Nephron (organoid): Measurements from ENCODE around the gene ERC1.

Experiments
- H3K27ac Mint-ChIP-seq, 3 experiments: 2 replicates each; pipeline ENCODE4 v1.8.0; 2020; ENCODE audit warnings: mixed read lengths in 3 of 3, mild to moderate bottlenecking in 2 of 3, moderate library complexity in 1 of 3
- H3K27me3 Mint-ChIP-seq: 2 replicates; pipeline ENCODE4 v1.8.0; 2021; ENCODE audit warnings: low read depth, mild to moderate bottlenecking, moderate library complexity, mixed read lengths
- H3K36me3 Mint-ChIP-seq: 2 replicates; pipeline ENCODE4 v1.8.0; 2020; ENCODE audit warnings: low read depth, mixed read lengths
- H3K4me1 Mint-ChIP-seq: 2 replicates; pipeline ENCODE4 v1.8.0; 2020; ENCODE audit warnings: mixed read lengths
- H3K4me3 Mint-ChIP-seq, 3 experiments: 2 replicates each; pipeline ENCODE4 v1.8.0; 2020; ENCODE audit warnings: mild to moderate bottlenecking in 3 of 3, mixed read lengths in 3 of 3, moderate library complexity in 2 of 3
- H3K9me3 Mint-ChIP-seq: 2 replicates; pipeline ENCODE4 v1.8.0; 2020; ENCODE audit warnings: mixed read lengths
- TF ChIP-seq, protein P1 (sequence below), 3 experiments: fragments of 200-600 bp; sonication (generic); IDR thresholded peaks; one replicate each; pipeline ENCODE4 v1.5.0; 2021; ENCODE audit warnings: antibody characterized with exemption in 3 of 3; ENCODE audit not compliant: unreplicated experiment in 3 of 3

ERC1 gene

DNA sequence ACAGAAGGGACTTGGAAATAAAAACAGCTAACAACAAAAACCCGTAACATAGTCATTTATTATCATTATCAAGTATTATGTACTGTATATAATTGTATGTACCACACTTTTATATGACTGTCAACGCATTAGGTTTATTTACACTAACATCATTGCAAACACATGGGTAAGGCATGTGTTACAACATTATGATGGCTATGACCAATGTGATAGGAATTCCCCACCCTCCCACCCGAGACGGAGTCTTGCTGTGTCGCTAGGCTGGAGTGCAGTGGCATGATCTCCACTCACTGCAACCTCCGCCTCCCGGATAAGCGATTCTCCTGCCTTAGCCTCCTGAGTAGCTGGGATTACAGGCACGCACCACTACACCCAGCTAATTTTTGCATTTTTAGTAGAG is 82.6 kb downstream of the ERC1 start:
- Mint-ChIP-seq H3K27ac (no peak overlapping the region), H3K36me3 (no peaks in the 10 kb centered on the region), H3K27me3 (no peaks in the 10 kb centered on the region), H3K4me3 (no peak overlapping the region), H3K4me1 (peaks cover 5% of the 10 kb centered on the region), H3K9me3 (no peaks in the 10 kb centered on the region)
- TF ChIP-seq, protein P1, sequence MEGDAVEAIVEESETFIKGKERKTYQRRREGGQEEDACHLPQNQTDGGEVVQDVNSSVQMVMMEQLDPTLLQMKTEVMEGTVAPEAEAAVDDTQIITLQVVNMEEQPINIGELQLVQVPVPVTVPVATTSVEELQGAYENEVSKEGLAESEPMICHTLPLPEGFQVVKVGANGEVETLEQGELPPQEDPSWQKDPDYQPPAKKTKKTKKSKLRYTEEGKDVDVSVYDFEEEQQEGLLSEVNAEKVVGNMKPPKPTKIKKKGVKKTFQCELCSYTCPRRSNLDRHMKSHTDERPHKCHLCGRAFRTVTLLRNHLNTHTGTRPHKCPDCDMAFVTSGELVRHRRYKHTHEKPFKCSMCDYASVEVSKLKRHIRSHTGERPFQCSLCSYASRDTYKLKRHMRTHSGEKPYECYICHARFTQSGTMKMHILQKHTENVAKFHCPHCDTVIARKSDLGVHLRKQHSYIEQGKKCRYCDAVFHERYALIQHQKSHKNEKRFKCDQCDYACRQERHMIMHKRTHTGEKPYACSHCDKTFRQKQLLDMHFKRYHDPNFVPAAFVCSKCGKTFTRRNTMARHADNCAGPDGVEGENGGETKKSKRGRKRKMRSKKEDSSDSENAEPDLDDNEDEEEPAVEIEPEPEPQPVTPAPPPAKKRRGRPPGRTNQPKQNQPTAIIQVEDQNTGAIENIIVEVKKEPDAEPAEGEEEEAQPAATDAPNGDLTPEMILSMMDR (IDR thresholded peaks at IDR 0.05; ENCODE audit: unreplicated experiment in 3 of 3): no peak

DNA sequence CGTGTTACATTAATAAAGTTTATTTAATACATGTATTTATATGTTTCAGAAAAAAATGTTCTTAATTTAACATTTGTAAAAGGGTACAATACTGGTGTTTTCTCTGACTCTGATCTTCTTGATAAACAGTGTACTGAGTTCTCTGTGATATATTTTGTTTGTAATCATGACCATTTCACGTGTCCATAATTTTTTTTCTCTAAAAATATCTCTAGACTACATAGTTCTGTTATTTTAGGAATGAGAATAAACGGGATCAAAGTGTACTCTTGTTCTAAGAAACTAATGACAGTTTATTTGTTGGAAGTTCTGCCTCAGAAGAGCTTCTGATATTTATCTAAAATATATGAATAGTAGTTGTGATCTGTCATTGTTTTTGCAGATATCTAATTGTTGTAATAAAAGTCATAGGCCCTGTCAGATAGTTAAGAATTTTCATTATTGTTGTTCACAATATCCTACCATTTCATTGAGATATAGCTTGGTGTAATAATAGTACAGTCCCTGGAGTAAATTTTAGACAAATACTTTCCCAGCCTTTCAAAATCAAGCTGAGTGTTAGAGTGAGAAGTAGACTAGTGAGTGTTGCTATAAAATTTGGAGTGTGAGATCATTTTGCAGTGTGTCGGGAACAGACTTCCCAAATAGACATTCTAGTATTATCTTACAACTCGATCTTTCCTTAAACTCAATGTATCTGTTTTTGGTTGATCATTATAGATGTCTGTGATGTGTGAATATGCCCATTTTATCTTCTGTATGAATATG is 86.2 kb downstream of the ERC1 start:
- Mint-ChIP-seq H3K4me3 (no peak overlapping the region), H3K4me1 (peaks cover 5% of the 10 kb centered on the region), H3K27ac (no peak overlapping the region), H3K36me3 (peaks cover 4% of the 10 kb centered on the region), H3K27me3 (no peaks in the 10 kb centered on the region), H3K9me3 (peaks cover 2% of the 10 kb centered on the region)
- TF ChIP-seq, protein P1 (IDR thresholded peaks at IDR 0.05; ENCODE audit: unreplicated experiment in 3 of 3): no peak

GRCh38 chr12:1078002-1078401 is 87.0 kb downstream of the ERC1 start:
- TF ChIP-seq, protein P1 (IDR thresholded peaks at IDR 0.05; ENCODE audit: unreplicated experiment in 3 of 3): no peak
- peaks cover 2% of the 10 kb centered on the region for H3K9me3 Mint-ChIP-seq
- H3K27ac Mint-ChIP-seq: no peak overlapping the region
- H3K4me1 Mint-ChIP-seq: peaks cover 8% of the 10 kb centered on the region
- peaks cover 4% of the 10 kb centered on the region for H3K36me3 Mint-ChIP-seq
- no peak overlapping the region for H3K4me3 Mint-ChIP-seq
- H3K27me3 Mint-ChIP-seq: no peaks in the 10 kb centered on the region

DNA sequence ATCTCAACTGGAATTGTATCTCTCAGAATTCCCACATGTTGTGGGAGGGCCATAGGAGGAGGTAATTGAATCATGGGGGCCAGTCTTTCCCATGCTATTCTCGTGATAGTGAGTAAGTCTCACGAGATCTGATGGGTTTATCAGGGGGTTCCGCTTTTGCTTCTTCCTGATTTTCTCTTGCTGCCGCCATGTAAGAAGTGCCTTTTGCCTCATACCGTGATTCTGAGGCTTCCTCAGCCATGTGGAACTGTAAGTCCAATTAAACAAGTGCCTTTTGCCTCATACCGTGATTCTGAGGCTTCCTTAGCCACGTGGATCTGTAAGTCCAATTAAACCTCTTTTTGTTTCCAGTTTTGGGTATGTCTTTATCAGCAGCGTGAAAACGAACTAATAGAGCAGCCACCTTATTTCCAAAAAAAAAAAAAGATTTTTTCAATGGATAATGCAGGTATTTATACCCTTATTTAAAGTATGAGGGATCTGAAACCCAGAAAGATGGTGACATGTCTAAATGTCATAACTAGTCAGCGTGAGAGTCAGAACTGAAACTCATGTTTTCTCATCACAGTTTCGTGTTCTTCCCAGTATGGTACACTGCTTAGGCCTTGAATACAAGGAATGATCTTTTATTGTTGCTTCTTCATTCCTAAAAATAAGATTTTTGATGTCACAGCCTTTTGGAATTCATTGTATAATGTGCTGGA is 89.6 kb downstream of the ERC1 start:
- peaks cover 4% of the 10 kb centered on the region for H3K36me3 Mint-ChIP-seq
- H3K27ac Mint-ChIP-seq: no peak overlapping the region
- H3K9me3 Mint-ChIP-seq: peaks cover 2% of the 10 kb centered on the region
- no peaks in the 10 kb centered on the region for H3K27me3 Mint-ChIP-seq
- peaks cover 15% of the 10 kb centered on the region for H3K4me1 Mint-ChIP-seq
- TF ChIP-seq, protein P1 (IDR thresholded peaks at IDR 0.05; ENCODE audit: unreplicated experiment in 3 of 3): no peak
- no peak overlapping the region for H3K4me3 Mint-ChIP-seq

- Mint-ChIP-seq H3K4me3 (peak overlapping the region; percentile 22 to 71 (median 36)), H3K27ac (peak overlapping the region; percentile 69 to 88 (median 76)), H3K27me3 (no peaks in the 10 kb centered on the region), H3K9me3 (peaks cover 2% of the 10 kb centered on the region), H3K36me3 (peaks cover 4% of the 10 kb centered on the region), H3K4me1 (peaks cover 15% of the 10 kb centered on the region)
- TF ChIP-seq, protein P1 (IDR thresholded peaks at IDR 0.05; ENCODE audit: unreplicated experiment in 3 of 3): no peak
Observed at GRCh38 chr12:1083151-1083888, 92.3 kb downstream of the ERC1 start.
